Sigmoid colon (tissue), 4 donors: ENCODE measurements around the gene TOGARAM1.

Experiments used
- POLR2A ChIP-seq, 2 donors: fragments of 450-650 bp; IDR thresholded peaks; one replicate each; pipeline ENCODE4 v1.6.1; 2016; ENCODE audit warnings: antibody characterized with exemption in 2 of 2, mild to moderate bottlenecking in 2 of 2, moderate library complexity in 2 of 2
- POLR2AphosphoS5 ChIP-seq, 4 donors: sonication (generic); formaldehyde crosslinking; IDR thresholded peaks; one replicate each; pipeline ENCODE4 v1.6.1; 2017; ENCODE audit warnings: antibody characterized with exemption in 4 of 4
- TF ChIP-seq, protein P1 (sequence below), 4 experiments: fragments of 450-650 bp in 3 of 4; fragments of 200-600 bp in 1 of 4; IDR thresholded peaks; one replicate each; pipeline ENCODE4 v1.5.1; 2016 to 2019; ENCODE audit warnings: antibody characterized with exemption in 4 of 4, mild to moderate bottlenecking in 3 of 4, moderate library complexity in 2 of 4

DNA sequence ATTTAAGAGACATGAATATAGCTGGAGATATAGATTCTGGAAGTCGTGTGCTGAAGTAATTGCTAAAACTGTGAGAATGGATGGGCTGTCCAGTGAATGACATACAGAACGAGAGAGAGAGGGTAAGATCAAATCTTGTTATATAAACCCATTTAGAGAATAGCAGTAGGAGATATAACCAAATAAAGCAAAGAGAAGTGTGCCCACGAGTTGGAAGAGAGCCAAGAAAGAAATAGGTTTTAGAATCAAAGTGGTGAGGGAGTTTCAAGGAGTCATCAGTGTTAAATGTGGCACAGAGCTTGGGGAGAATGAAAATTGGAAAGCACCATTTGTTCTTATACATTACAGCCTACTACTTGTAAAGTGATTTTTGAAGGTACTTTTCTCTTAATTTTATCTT, 19.2 kb downstream of the TOGARAM1 start:
- TF ChIP-seq, protein P1, sequence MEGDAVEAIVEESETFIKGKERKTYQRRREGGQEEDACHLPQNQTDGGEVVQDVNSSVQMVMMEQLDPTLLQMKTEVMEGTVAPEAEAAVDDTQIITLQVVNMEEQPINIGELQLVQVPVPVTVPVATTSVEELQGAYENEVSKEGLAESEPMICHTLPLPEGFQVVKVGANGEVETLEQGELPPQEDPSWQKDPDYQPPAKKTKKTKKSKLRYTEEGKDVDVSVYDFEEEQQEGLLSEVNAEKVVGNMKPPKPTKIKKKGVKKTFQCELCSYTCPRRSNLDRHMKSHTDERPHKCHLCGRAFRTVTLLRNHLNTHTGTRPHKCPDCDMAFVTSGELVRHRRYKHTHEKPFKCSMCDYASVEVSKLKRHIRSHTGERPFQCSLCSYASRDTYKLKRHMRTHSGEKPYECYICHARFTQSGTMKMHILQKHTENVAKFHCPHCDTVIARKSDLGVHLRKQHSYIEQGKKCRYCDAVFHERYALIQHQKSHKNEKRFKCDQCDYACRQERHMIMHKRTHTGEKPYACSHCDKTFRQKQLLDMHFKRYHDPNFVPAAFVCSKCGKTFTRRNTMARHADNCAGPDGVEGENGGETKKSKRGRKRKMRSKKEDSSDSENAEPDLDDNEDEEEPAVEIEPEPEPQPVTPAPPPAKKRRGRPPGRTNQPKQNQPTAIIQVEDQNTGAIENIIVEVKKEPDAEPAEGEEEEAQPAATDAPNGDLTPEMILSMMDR (IDR thresholded peaks at IDR 0.05), result no peak
- TF ChIP-seq POLR2A (IDR thresholded peaks at IDR 0.05) (no peak), POLR2AphosphoS5 (IDR thresholded peaks at IDR 0.05) (no peak)
